HepG2 (cell line): ENCODE measurements around the gene DLX3. TPM values are rescaled to one million over a fixed set of nuclear protein-coding genes. Genes with fewer than 3 reads are reported as not detected.
A peak's percentile ranks its signal among the peaks of the same experiment; 100 is the strongest.

Experiments
- ATAC-seq: fragments of 200-7000 bp; cut with Tn5 transposase; 3 replicates; pipeline ENCODE4 v1.9.1; 2020; ENCODE audit warnings: mild to moderate bottlenecking, moderate library complexity
- BruUV-seq: library from RNA; stranded (reverse); fragments of 400-500 nt; replicated peaks from 2 replicates; lab custom pipeline; 2021; lab: Mats Ljungman, UMichigan
- CTCF ChIA-PET: fragments of 300-600 bp; formaldehyde crosslinking; extraction: SDS; loops from one replicate; lab custom pipeline; 2021; ENCODE audit warnings: low total read pairs, inconsistent platforms, low intra/inter-chr PET ratio; lab: Yijun Ruan, JAX
- POLR2A ChIA-PET: fragments of 350-600 bp; sonication (Branson Sonifier 250); formaldehyde crosslinking; loops from one replicate; lab custom pipeline; 2020; ENCODE audit warnings: antibody characterized with exemption, inconsistent platforms; lab: Yijun Ruan, JAX
- DNase-seq: peaks from one replicate; pipeline ENCODE4 v3.0.0-alpha.2; 2015; ENCODE audit warnings: low spot score
- FAIRE-seq: peaks from 3 replicates; lab custom pipeline; 2011; peaks lifted over from hg19 to GRCh38; lab: Jason Lieb, UNC
- H2AFZ ChIP-seq: one replicate; pipeline ENCODE4 v1.6.1; 2011; ENCODE audit warnings: low read length, inconsistent platforms
- H3K27ac ChIP-seq: fragments of 300-600 bp; 3 replicates; pipeline ENCODE4 v1.8.0; 2011; ENCODE audit warnings: mixed run types, mild to moderate bottlenecking, mixed read lengths, low read length, inconsistent platforms; ENCODE audit not compliant: insufficient read depth; ENCODE audit errors: extremely low read length
- H3K27me3 ChIP-seq, 2 experiments: fragments of 200-600 bp in 1 of 2; 2 replicates in 1 of 2; 3 replicates in 1 of 2; pipeline versions ENCODE4 v1.6.0 to v1.8.0; 2011; ENCODE audit warnings: low read length in 2 of 2, mild to moderate bottlenecking in 2 of 2, moderate library complexity in 2 of 2, inconsistent platforms in 1 of 2; ENCODE audit not compliant: insufficient read depth in 2 of 2, control insufficient read depth in 1 of 2
- H3K36me3 ChIP-seq, 2 experiments: fragments of 200-600 bp in 1 of 2; replicated peaks in 1 of 2; 2 replicates in 1 of 2; 3 replicates in 1 of 2; pipeline versions ENCODE4 v1.5.1 to v1.8.0; 2011; ENCODE audit warnings: low read length in 2 of 2, inconsistent platforms in 1 of 2; ENCODE audit not compliant: insufficient read depth in 2 of 2, control insufficient read depth in 1 of 2
- H3K4me1 ChIP-seq: 2 replicates; pipeline ENCODE4 v1.5.1; 2012; ENCODE audit warnings: low read length, inconsistent platforms; ENCODE audit not compliant: insufficient read depth
- H3K4me2 ChIP-seq: 2 replicates; pipeline ENCODE4 v1.6.0; 2011; ENCODE audit warnings: low read depth, low read length, inconsistent platforms
- H3K4me3 ChIP-seq, 3 experiments: fragments of 200-600 bp in 1 of 3; sonication (generic), shearing (Covaris generic) in 1 of 3; replicated peaks in 1 of 3; 2 replicates each; pipeline ENCODE4 v1.5.1; 2011 to 2016; ENCODE audit warnings: low read length in 3 of 3, inconsistent platforms in 2 of 3, low read depth in 2 of 3, mild to moderate bottlenecking in 2 of 3, control low read depth in 1 of 3, mixed read lengths in 1 of 3; ENCODE audit not compliant: insufficient read depth in 1 of 3
- H3K79me2 ChIP-seq: one replicate; pipeline ENCODE4 v1.6.1; 2011; ENCODE audit warnings: low read length, inconsistent platforms; ENCODE audit not compliant: insufficient read depth
- H3K9ac ChIP-seq: 2 replicates; pipeline ENCODE4 v1.6.0; 2011; ENCODE audit warnings: mild to moderate bottlenecking, low read depth, low read length, inconsistent platforms; ENCODE audit not compliant: insufficient read depth
- H3K9me3 ChIP-seq: 2 replicates; pipeline ENCODE4 v1.5.1; 2012; ENCODE audit warnings: mild to moderate bottlenecking, low read length
- H4K20me1 ChIP-seq: 2 replicates; pipeline ENCODE4 v1.6.0; 2011; ENCODE audit warnings: inconsistent platforms, mild to moderate bottlenecking, low read length, moderate library complexity; ENCODE audit not compliant: insufficient read depth
- GATAD2A ChIP-seq: IDR thresholded peaks from 2 replicates; pipeline ENCODE4 v1.6.1; 2016
- NFE2L2 ChIP-seq: fragments of 150-350 bp; IDR thresholded peaks from 2 replicates; pipeline ENCODE4 v1.6.1; 2014; ENCODE audit warnings: low read length
- POLR2AphosphoS5 ChIP-seq: IDR thresholded peaks from 2 replicates; pipeline ENCODE4 v1.6.1; 2012; ENCODE audit warnings: low read depth, low read length
- RBAK ChIP-seq: sonication (generic); formaldehyde crosslinking; IDR thresholded peaks from 2 replicates; pipeline ENCODE4 v1.5.1; 2020; ENCODE audit warnings: mild to moderate bottlenecking, missing genetic modification reagents
- RFX5 ChIP-seq: IDR thresholded peaks from 2 replicates; pipeline ENCODE4 v1.6.1; 2011; ENCODE audit warnings: low read depth, low read length, improper control_type of control experiment
- SAP130 ChIP-seq: IDR thresholded peaks from 2 replicates; pipeline ENCODE4 v1.6.1; 2016; ENCODE audit warnings: low read depth
- THYN1 ChIP-seq: sonication (generic); formaldehyde crosslinking; IDR thresholded peaks from 2 replicates; pipeline ENCODE4 v1.8.1; 2023; ENCODE audit warnings: low read depth, mild to moderate bottlenecking, moderate library complexity, missing genetic modification reagents, borderline replicate concordance
- TP53 ChIP-seq: sonication (generic); formaldehyde crosslinking; conservative IDR thresholded peaks from 2 replicates; pipeline ENCODE4 v1.4.0; 2020; ENCODE audit warnings: missing genetic modification reagents
- ZNF121 ChIP-seq: sonication (generic); formaldehyde crosslinking; IDR thresholded peaks from 2 replicates; pipeline ENCODE4 v1.5.0; 2020; ENCODE audit warnings: mild to moderate bottlenecking, missing genetic modification reagents
- ZNF264 ChIP-seq: sonication (generic); formaldehyde crosslinking; IDR thresholded peaks from 2 replicates; pipeline ENCODE4 v1.4.0; 2020; ENCODE audit warnings: missing genetic modification reagents
- ZNF354B ChIP-seq: sonication (generic); formaldehyde crosslinking; IDR thresholded peaks from 2 replicates; pipeline ENCODE4 v1.8.0; 2022; ENCODE audit warnings: mild to moderate bottlenecking, missing genetic modification reagents
- ZNF501 ChIP-seq: sonication (generic); formaldehyde crosslinking; IDR thresholded peaks from 2 replicates; pipeline ENCODE4 v1.5.1; 2020; ENCODE audit warnings: mild to moderate bottlenecking, moderate library complexity, missing genetic modification reagents
- ZNF615 ChIP-seq: sonication (generic); formaldehyde crosslinking; IDR thresholded peaks from 2 replicates; pipeline ENCODE4 v1.5.0; 2020; ENCODE audit warnings: mild to moderate bottlenecking, missing genetic modification reagents, borderline replicate concordance
- ZNF709 ChIP-seq: sonication (generic); formaldehyde crosslinking; IDR thresholded peaks from 2 replicates; pipeline ENCODE4 v1.5.0; 2020; ENCODE audit warnings: mild to moderate bottlenecking, missing genetic modification reagents
- ZNF792 ChIP-seq: IDR thresholded peaks from 2 replicates; pipeline ENCODE4 v1.6.1; 2016
- ZNF879 ChIP-seq: sonication (generic); formaldehyde crosslinking; IDR thresholded peaks from 2 replicates; pipeline ENCODE4 v1.8.1; 2023; ENCODE audit warnings: missing genetic modification reagents
- WGBS: methylation state at CpG from one replicate; pipeline ENCODE4 v1.1.6; 2017; ENCODE audit warnings: low lambda C conversion rate; 5-methylcytosine and 5-hydroxymethylcytosine counted together
- in situ Hi-C: cut with HindIII; loops from 2 replicates; pipeline ENCODE4 v1.10.0; 2017; ENCODE audit warnings: low pct_unique_long_range_greater_than_20kb; ENCODE audit not compliant: extremely low pct_ligation_motif_present
- intact Hi-C: fragments of 100-400 bp; cut with micrococcal nuclease; formaldehyde crosslinking; loops from one replicate; pipeline ENCODE4 v1.10.0; 2022; ENCODE audit not compliant: unreplicated experiment
- polyA plus RNA-seq, 8 experiments: library from polyadenylated mRNA; depleted of rRNA in 3 of 8; stranded (reverse) in 7 of 8; unstranded in 1 of 8; fragments of >200 nt; fragmentation: Illumina TruSeq in 4 of 8; extraction: Trizol in 4 of 8; gene quantifications; 2 replicates each; pipeline versions ENCODE4 v1.2.1 to v1.2.3, GENCODE V29; 2011 to 2016; ENCODE audit warnings: low read depth in 4 of 8, missing spikeins in 1 of 8, mixed read lengths in 1 of 8; ENCODE audit not compliant: insufficient read depth in 1 of 8
- total RNA-seq, 5 experiments: library from RNA; depleted of rRNA; stranded (reverse); fragments of >200 nt; fragmentation: Illumina TruSeq; extraction: Trizol; gene quantifications; 2 replicates each; pipeline ENCODE4 v1.2.3, GENCODE V29; 2016; ENCODE audit warnings: low read depth in 1 of 5
- TF ChIP-seq, protein P1 (sequence below): sonication (generic); formaldehyde crosslinking; IDR thresholded peaks from 2 replicates; pipeline ENCODE4 v1.4.0; 2020; ENCODE audit warnings: missing genetic modification reagents
- TF ChIP-seq, protein P2 (sequence below): sonication (generic); formaldehyde crosslinking; IDR thresholded peaks from 2 replicates; pipeline ENCODE4 v1.8.1; 2023; ENCODE audit warnings: missing genetic modification reagents, inconsistent platforms, borderline replicate concordance
- TF ChIP-seq, protein P3 (sequence below): sonication (generic); formaldehyde crosslinking; IDR thresholded peaks from 2 replicates; pipeline ENCODE4 v1.8.0; 2022; ENCODE audit warnings: missing genetic modification reagents, mild to moderate bottlenecking, inconsistent platforms, borderline replicate concordance
- TF ChIP-seq, protein P4 (sequence below): sonication (generic); formaldehyde crosslinking; IDR thresholded peaks from 2 replicates; pipeline ENCODE4 v1.5.0; 2020; ENCODE audit warnings: missing genetic modification reagents
- TF ChIP-seq, protein P5 (sequence below): sonication (generic); formaldehyde crosslinking; IDR thresholded peaks from 2 replicates; pipeline ENCODE4 v1.4.0; 2020; ENCODE audit warnings: missing genetic modification reagents; ENCODE audit errors: not compliant biosample characterization

Gene DLX3
- total and polyA plus RNA-seq, 2 of the 13 experiments (the other 11 are each of a cell fraction or from before 2014, with no cell fraction given) = 0.03 TPM; not detected in 1

DNA sequence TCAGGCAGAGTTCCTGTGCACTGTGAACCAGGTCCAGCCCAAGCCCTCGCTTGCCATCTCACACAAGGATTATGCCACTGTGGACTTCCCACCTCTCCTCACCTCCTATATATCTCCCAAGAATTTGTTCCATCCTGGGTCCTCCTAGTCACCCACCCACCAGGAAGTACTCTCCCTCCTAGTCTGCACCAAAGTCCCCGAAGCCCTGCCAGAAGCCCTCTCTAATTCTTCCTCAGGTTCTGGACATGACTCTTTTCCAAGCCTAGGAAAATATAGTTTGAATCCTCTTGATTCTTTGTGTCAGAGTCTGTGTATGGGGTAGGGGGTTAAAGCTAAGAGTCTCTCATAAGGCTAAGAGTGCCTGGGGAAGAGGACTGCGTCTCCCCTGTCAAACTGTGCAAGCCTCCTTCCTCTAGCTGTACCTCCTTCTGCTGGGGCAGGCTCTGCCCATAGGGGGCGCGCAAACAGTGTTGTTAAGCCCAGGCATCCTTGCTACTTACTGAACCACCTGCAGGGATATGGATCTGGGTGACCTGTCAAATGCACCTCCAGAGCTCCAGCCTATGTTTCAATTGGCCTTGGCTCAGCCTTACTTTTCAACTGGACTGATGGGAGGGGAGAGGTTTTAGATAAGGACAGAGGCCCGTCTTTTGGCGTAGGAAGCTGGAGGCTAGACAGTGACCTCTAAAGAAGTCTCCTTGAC lies 42.7 kb downstream of the DLX3 start:
- H3K27me3 ChIP-seq = peaks cover 5 to 53% of the 10 kb centered on the region in 2 experiments; a peak in 4 of 5 replicates
- no peaks in the 10 kb centered on the region for H4K20me1 ChIP-seq
- peak; percentile 96 for FAIRE-seq
- no peaks in the 10 kb centered on the region for H3K36me3 ChIP-seq
- in situ Hi-C loops = loop anchor here (5.0 kb wide), 1 partner anchor 40 kb away; no protein-coding TSS in a partner anchor
- 25% methylated on average over 7 of the region's 7 CpGs for WGBS
- no peak overlapping the region for H2AFZ ChIP-seq
- ATAC-seq = peak; percentile 95
- DNase-seq = peak; percentile 78
- CTCF ChIA-PET = interaction anchor here (1.1 to 3.6 kb wide), 4 partner anchors 45 to 91 kb away, joined by 3 to 27 read pairs (median 6); no protein-coding TSS in a partner anchor
- BruUV-seq = no TSS peak
- intact Hi-C loops = loop anchor here (1.0 to 5.0 kb wide), 2 partner anchors 45 to 72 kb away; partner anchors contain the start of gene DLX3
- H3K4me1 ChIP-seq = peaks cover 22% of the 10 kb centered on the region
- no peak overlapping the region for H3K27ac ChIP-seq
- H3K79me2 ChIP-seq = no peaks in the 10 kb centered on the region
- POLR2A ChIA-PET = no interaction called here
- no peak overlapping the region for H3K4me3 ChIP-seq
- H3K4me2 ChIP-seq = no peak overlapping the region
- H3K9ac ChIP-seq = no peak overlapping the region
- no peaks in the 10 kb centered on the region for H3K9me3 ChIP-seq
- TF ChIP-seq ZNF879 (CRISPR knock-in tag) (no peak), ZNF792 (CRISPR knock-in tag) (no peak), TP53 (no peak), ZNF615 (CRISPR knock-in tag) (no peak), ZNF501 (CRISPR knock-in tag) (no peak), SAP130 (CRISPR knock-in tag) (no peak), ZNF121 (CRISPR knock-in tag) (no peak), THYN1 (no peak), ZNF354B (CRISPR knock-in tag) (no peak), POLR2AphosphoS5 (no peak), NFE2L2 (no peak), GATAD2A (CRISPR knock-in tag) (peak; percentile 63), ZNF264 (CRISPR knock-in tag) (no peak), ZNF709 (CRISPR knock-in tag) (no peak), RFX5 (no peak), RBAK (CRISPR knock-in tag) (no peak)
- TF ChIP-seq, protein P1, sequence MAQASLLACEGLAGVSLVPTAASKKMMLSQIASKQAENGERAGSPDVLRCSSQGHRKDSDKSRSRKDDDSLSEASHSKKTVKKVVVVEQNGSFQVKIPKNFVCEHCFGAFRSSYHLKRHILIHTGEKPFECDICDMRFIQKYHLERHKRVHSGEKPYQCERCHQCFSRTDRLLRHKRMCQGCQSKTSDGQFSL (CRISPR knock-in tag) = no peak
- TF ChIP-seq, protein P2, sequence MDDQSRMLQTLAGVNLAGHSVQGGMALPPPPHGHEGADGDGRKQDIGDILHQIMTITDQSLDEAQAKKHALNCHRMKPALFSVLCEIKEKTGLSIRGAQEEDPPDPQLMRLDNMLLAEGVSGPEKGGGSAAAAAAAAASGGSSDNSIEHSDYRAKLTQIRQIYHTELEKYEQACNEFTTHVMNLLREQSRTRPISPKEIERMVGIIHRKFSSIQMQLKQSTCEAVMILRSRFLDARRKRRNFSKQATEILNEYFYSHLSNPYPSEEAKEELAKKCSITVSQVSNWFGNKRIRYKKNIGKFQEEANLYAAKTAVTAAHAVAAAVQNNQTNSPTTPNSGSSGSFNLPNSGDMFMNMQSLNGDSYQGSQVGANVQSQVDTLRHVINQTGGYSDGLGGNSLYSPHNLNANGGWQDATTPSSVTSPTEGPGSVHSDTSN (CRISPR knock-in tag) = no peak
- TF ChIP-seq, protein P3, sequence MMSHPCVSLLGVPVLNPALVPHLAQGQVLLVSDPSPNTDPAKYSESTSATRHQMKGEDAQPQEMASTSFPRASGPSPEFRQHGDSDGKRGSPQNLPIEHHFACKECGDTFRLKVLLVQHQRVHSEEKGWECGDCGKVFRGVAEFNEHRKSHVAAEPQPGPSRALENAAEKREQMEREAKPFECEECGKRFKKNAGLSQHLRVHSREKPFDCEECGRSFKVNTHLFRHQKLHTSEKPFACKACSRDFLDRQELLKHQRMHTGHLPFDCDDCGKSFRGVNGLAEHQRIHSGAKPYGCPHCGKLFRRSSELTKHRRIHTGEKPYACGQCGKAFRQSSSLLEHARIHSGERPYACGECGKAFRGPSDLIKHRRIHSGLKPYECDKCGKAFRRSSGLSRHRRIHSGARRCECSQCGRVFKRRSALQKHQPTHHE (CRISPR knock-in tag) = no peak
- TF ChIP-seq, protein P4, sequence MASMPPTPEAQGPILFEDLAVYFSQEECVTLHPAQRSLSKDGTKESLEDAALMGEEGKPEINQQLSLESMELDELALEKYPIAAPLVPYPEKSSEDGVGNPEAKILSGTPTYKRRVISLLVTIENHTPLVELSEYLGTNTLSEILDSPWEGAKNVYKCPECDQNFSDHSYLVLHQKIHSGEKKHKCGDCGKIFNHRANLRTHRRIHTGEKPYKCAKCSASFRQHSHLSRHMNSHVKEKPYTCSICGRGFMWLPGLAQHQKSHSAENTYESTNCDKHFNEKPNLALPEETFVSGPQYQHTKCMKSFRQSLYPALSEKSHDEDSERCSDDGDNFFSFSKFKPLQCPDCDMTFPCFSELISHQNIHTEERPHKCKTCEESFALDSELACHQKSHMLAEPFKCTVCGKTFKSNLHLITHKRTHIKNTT (CRISPR knock-in tag) = no peak
- TF ChIP-seq, protein P5, sequence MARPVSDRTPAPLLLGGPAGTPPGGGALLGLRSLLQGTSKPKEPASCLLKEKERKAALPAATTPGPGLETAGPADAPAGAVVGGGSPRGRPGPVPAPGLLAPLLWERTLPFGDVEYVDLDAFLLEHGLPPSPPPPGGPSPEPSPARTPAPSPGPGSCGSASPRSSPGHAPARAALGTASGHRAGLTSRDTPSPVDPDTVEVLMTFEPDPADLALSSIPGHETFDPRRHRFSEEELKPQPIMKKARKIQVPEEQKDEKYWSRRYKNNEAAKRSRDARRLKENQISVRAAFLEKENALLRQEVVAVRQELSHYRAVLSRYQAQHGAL (CRISPR knock-in tag) = no peak
